ENCODE results near the gene GSS.

GRCh38 chr20:34977365-34978091 lies 21.9 kb upstream of the GSS start:
- no peak for TF ChIP-seq CTCF (conservative IDR thresholded peaks at IDR 0.05; ENCODE audit: low read depth, low read length)
- no peak for TF ChIP-seq EZH2 (IDR thresholded peaks at IDR 0.05; ENCODE audit: borderline replicate concordance, low read depth, low read length, poor library complexity, severe bottlenecking)

Measured in A673 (cell line).